Stimulated activated naive CD4-positive, alpha-beta T cell treated with Interleukin-2 at 50 U/mL for 16 hours (primary cell): Measurements from ENCODE around the gene RANGRF.
"Not testable (repeated sequence)": the region's sequence is repeated elsewhere in the genome, so short reads cannot be mapped to it uniquely, and the experiment has no call there.

ENCODE experiments used
- DNase-seq: peaks from one replicate; lab custom pipeline; 2025; lab: John Stamatoyannopoulos, UW

Gene RANGRF, protein sequence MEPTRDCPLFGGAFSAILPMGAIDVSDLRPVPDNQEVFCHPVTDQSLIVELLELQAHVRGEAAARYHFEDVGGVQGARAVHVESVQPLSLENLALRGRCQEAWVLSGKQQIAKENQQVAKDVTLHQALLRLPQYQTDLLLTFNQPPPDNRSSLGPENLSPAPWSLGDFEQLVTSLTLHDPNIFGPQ

DNA sequence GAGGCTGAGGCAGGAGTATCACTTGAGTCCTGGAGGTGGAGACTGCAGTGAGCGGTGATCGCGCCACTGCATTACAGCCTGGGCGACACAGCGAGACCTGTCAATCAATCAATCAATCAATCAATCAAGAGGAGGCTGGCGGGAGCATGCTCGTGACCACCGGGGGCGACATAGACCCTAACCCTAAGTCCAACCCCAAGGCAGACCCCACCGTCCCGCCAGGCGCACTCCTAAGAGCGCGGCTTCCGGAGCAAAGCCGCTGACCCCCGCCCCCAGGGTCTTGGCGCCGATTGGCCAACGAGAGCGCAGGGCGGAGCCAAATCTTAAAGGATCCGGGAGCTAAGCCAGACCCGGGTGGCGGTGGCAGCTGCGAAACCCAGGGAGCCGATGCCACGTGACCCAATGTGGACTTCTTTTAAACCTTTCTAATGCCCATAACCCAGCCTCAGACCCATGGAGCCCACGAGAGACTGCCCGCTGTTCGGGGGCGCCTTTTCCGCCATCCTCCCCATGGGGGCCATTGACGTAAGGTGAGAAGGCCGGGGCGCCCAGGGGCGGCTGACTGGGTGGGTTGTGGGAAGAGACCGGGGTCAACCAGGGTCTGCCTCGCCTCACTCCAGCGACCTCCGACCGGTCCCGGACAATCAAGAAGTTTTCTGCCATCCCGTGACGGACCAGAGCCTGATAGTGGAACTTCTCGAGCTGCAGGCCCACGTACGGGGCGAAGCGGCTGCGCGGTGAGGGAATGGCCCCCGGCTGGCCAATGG, at the start of gene RANGRF:
Gene RANGRF, plus strand, starts transcription at position 335 of the 767 bp plus-strand sequence. Its CDS starts 119 bp downstream, at position 454.
- peak; percentile 84 for DNase-seq

DNA sequence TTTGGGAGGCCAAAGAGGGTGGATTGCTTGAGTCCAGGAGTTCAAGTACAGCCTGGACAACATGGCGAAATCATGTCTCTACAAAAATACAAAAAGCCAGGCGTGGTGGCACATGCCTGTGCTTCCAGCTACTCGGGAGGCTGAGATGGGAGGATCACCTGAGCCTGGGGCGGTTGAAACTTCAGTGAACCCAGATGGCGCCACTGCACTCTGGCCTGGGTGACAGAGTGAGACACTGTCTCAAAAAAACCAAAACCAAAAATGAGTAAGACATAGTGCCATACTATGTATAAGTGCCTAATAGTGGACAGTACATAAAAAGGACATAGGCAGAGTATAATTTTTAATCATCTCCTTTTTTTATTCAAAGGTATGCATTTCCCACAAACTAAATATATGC, 44.6 kb upstream of the RANGRF start:
- no peak for DNase-seq

DNA sequence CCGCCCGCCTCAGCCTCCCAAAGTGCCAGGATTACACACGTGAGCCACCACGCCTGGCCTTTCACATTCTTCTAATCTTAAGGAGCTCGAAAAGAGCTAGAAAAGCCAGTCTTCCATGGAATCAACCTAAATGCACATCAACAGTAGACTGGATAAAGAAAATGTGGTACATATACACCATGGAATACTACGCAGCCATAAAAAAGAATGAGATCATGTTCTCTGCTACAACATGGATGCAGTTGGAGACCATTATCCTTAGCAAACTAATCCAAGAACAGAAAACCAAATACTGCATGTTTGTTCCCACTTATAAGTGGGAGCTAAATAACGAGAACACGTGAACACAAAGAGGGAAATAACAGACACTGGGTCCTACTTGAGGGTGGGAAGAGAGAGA, 43.7 kb upstream of the RANGRF start:
- no peak for DNase-seq

DNA sequence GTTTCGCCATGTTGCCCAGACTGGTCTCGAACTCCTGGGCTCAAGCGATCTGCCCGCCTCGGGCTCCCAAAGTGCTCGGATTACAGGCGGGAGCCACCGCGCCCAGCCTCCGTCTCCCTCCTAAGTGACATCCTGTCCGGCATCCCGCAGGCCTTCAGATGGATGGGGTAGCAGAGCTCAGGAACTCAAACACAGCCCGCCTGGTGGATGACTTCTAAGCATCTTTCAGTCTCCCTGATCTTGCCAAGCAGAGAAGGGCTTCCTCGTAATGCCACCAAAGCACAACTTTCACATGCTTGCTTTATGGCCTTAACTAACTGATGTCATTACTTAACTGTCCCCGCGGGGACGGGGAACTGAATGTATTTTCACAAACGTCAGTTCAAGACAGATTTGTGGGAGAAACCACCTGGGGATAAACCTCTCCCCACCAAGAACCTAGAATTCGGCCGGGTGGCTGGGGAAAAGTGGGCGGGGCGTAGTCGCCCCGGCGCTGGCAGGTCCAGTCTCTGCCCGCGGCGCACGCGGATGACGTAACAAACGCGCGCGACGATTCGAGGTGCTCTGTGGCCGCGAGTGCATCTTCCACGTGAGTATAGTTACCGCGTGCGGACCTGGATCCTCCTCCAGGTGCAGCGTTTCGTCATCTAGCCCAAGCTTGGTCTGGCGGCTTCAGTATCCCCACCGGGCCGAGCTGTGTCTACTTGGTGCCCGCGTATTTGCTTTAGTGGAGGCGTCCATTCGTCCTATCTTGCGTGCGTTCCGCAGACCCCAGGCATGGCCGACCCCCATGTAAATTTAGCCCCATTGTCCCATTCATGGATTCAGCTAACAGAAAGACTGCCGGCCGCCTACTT, 39.5 kb upstream of the RANGRF start, which contains the start of gene PFAS:
Gene PFAS, plus strand, starts transcription at position 539 of the 857 bp plus-strand sequence. CDS start 4,649 bp downstream, outside the sequence.
- peak; percentile 97 for DNase-seq

DNA sequence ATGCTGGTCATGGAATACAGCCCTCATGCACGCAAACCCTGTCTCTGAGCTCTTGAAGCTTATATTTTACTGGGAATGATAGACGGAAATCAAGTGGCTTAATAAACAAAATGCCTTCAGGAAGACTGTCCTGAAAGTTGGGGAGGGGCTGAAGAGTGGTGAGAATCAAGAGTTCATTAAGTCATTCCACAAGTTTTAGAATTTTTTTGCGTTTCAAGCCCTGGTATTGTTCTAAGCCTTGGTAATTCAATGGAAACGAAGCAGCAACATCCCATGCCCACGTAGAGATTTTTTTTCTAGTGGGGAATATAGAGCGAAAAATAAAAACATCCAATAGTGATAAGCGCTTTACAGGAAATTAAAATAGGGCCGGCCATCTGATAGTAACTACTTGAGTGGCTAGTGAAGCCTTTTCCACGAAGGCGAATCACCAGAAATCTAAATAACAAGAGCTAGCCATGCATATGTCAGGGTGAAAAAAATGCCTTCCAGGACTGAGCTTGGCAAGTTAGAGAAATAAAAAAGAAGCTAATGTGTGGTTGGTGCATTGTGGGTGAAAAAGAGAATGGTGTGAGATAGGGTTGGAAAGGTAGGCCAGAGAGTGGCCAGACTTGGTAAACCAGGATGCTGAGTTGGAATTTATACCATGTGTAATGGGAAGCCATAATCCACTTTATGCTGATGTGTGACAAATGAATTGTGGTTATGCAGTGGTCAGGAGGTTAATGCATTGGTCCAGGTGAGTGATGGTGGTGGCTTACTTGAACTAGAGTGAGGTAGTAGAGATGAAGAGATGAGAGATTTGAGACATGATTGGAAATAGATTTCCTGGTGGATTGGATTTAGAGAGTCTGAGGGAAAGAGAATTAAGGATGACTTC, 38.6 kb upstream of the RANGRF start:
- no peak for DNase-seq

DNA sequence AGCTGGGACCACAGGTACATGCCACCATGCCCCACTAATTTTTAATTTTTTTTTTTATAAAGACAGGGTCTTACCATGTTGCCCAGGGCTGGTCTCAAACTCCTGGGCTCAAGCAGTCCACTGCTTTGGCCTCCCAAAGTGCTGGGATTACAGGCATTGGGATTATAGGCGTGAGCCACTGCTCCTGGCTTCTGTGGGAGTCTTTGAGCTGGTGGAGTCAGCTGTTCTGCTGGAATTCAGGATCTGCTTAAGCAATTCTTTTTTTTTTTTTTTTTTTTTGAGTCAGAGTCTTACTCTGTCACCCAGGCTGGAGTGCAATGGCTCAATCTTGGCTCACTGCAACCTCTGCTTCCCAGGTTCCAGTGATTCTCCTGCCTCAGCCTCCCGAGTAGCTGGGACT, 37.1 kb upstream of the RANGRF start:
- DNase-seq: not testable (repeated sequence)

DNA sequence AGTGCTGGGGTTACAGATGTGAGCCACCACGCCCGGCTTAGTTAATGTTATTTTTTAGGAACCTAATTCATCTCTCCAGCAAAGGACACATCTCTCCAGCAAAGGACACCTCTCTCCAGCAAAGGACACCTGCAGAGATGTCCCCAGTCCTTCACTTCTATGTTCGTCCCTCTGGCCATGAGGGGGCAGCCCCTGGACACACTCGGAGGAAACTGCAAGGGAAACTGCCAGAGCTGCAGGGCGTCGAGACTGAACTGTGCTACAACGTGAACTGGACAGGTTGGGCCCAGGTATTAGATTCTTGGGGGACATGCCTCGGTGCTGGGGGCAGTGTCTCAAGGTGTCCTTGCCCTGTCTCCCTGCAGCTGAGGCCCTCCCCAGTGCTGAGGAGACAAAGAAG, 34.7 kb upstream of the RANGRF start:
- no peak for DNase-seq

DNA sequence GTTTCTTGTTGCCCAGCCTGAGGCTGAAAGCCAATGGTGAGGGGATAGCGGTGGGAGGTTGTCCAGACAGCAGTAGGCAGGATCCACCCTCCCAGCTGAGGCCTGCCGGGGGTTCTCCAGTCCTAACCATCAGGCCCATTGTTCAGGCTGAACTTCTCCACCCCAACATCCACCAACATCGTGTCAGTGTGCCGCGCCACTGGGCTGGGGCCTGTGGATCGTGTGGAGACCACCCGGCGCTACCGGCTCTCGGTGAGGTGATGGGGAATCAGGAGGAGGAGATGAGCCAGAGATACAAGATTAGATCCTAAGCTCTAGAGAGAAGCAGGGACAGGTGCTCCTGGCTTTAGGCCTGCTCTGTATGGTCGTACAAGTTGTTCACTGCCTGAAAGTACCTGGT, 33.6 kb upstream of the RANGRF start:
- DNase-seq: no peak

DNA sequence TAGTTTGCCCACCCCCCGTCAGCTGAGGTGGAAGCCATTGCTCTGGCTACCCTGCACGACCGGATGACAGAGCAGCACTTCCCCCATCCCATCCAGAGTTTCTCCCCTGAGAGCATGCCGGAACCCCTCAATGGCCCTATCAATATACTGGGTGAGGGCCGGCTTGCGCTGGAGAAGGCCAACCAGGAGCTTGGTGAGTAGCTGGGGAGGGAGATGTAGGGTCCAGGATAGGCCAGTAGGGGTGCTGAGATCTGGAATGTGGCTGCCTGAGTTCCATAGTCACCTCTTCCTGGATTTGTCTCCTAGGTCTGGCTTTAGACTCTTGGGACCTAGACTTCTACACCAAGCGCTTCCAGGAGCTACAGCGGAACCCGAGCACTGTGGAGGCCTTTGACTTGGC, 33.0 kb upstream of the RANGRF start:
- DNase-seq: no peak

DNA sequence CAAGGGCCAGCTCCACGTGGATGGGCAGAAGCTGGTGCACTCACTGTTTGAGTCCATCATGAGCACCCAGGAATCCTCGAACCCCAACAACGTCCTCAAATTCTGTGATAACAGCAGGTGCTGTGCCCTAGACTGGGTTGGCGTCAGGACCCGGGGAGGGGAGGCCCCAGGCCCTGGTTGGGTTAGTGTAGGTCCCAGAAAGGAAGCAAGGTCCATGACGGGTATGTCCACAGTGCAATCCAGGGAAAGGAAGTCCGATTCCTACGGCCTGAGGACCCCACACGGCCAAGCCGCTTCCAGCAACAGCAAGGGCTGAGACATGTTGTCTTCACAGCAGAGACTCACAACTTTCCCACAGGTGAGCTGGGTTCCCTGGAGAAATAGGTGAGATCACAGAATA, 32.2 kb upstream of the RANGRF start:
- DNase-seq: no peak

DNA sequence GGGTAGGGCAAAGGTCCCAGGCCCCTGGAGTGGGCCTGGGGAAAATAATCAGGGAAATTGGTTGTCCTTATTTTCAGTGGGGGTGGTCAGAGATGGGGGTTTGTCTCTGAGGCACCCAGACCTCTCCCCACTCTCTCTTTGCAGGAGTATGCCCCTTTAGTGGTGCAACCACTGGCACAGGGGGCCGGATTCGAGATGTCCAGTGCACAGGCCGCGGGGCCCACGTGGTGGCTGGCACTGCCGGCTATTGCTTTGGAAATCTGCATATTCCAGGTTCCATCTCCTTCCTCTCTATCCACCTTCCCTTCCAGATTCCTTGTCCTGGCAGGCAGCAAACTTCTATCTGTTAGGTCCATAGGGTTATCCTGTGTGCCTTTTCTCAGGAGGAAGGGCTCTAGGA, 31.8 kb upstream of the RANGRF start:
- DNase-seq: no peak

DNA sequence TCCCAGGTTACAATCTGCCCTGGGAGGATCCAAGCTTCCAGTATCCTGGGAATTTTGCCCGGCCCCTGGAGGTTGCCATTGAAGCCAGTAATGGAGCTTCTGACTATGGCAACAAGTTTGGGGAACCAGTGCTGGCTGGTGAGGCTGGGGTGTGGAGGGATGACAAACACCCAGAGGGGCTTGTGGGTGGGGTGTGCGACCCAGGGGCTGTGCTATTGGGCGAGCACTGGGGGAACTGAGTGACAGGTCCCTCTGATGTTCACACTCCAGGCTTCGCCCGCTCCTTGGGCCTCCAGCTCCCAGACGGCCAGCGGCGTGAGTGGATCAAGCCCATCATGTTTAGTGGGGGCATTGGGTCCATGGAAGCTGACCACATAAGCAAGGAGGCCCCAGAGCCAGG, 30.7 kb upstream of the RANGRF start:
- no peak for DNase-seq

DNA sequence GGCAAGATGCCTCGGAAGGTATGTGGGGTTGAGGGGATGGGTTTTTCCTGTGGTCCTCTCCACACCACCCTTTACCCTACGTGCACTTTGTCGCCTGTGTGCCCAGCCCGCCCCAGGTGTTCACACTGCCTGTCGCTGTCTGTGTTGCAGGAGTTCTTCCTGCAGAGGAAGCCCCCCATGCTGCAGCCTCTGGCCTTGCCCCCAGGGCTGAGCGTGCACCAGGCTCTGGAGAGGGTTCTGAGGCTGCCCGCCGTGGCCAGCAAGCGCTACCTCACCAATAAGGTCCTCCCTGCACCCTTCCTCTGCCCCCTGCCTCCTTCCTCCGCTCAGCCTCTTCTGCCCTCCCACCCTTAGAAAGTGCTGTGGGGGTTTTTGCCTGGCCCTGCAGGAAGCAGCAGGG, 24.1 kb upstream of the RANGRF start:
- no peak for DNase-seq

DNA sequence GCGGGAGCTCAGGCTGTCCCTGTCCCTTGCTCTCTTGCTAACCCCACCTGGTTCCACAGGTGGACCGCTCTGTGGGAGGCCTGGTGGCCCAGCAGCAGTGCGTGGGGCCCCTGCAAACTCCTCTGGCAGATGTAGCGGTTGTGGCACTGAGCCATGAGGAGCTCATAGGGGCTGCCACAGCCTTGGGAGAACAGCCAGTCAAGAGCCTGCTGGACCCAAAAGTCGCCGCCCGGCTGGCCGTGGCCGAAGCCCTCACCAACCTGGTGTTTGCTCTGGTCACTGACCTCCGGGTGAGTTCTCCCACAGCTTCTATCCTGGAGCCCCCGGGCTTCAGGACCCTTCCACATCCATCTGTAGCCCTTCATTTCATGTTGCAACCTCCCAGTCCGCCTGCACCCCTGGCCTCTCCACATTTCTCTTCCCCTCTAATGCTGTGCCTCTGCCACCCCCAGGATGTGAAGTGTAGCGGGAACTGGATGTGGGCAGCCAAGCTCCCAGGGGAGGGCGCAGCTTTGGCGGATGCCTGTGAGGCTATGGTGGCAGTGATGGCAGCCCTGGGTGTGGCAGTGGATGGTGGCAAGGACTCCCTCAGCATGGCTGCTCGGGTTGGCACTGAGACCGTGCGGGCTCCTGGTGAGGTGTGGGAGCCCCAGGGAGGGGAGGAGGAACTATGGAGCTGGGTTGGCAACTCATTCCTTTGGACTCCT, 23.5 kb upstream of the RANGRF start:
- no peak for DNase-seq

DNA sequence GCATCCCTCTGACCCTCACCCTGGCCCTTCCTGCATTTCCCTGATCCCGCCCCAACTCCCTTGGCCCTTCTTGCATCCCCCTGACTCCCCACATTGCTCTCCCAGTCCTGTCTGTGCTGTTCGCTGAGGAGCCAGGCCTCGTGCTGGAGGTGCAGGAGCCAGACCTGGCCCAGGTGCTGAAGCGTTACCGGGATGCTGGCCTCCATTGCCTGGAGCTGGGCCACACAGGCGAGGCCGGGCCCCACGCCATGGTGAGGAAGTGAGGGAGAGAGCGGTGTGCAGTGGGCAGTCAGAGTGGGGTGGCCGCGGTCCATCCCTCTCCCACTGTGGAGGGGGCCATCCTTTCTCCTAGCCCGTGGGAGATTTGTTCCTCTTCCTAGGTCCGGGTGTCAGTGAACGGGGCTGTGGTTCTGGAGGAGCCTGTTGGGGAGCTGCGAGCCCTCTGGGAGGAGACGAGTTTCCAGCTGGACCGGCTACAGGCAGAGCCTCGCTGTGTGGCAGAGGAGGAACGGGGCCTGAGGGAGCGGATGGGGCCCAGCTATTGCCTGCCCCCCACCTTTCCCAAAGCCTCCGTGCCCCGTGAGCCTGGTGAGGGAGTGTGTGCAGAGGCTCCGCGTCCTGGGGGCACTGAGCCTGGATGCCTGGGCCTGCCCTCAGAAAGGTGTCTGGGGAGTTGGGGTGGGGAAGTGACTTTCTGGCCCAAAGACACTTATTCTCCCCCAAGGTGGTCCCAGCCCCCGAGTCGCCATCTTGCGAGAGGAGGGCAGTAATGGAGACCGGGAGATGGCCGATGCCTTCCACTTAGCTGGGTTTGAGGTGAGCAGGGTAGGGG, 21.6 kb upstream of the RANGRF start:
- no peak for DNase-seq

DNA sequence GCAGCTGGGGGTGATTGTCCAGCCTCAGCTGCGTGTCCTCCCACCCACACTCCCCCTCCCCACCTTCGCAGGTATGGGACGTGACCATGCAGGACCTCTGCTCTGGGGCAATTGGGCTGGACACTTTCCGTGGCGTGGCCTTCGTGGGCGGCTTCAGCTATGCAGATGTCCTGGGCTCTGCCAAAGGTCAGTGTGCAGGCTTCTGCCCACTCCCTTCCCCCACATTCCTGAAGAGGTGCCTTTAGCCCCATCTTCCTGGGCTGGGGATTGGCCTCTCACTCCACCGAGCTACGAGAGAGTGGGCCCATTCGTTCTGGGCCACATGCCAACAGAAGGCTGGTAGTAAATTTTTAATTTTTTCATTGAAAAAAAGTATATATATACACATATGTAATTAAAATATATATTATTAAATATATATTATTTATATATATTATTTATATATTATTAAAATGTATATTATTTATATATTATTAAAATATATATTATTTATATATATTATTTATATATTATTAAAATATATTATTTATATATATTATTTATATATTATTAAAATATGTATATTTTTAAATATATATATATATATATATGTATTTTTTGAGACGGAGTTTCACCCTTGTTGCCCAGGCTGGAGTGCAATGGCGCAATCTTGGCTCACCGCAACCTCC, 20.9 kb upstream of the RANGRF start:
- no peak for DNase-seq

DNA sequence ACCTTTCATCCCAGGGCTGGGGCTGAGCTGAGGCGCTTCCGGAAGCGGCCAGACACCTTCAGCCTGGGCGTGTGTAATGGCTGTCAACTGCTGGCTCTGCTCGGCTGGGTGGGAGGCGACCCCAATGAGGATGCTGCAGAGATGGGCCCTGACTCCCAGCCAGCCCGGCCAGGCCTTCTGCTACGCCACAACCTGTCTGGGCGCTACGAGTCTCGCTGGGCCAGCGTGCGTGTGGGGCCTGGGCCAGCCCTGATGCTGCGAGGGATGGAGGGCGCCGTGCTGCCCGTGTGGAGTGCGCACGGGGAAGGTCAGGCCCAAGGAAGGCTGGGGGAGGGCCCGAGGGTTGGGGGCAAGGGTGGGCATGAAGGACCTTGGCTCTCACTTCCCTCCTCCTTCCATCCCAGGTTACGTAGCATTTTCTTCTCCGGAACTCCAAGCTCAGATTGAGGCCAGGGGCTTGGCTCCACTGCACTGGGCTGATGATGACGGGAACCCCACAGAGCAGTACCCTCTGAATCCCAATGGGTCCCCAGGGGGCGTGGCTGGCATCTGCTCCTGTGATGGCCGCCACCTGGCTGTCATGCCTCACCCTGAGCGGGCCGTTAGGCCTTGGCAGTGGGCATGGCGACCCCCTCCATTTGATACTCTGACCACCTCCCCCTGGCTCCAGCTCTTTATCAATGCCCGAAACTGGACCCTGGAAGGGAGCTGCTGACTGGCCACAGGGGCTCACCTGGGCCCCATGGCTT, 19.7 kb upstream of the RANGRF start:
- no peak for DNase-seq

DNA sequence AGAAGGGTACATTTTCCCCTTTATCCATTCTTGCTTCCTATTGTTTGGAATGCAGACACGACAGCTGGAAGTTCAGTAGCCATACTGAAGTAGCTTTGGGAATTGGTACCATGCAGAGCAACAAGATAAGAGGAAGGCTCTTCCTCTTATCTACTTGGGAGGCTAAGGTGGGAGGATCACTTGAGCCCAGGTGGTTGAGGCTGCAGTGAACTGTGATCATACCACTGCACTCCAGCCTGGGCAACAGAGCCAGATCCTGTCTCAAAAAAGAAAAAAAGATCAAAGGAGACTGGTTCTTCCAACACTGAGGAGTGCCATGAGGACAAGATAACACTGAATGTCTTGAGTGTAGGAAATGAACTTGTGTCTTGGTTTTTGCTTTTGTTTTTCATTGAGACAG, 16.0 kb upstream of the RANGRF start:
- no peak for DNase-seq

DNA sequence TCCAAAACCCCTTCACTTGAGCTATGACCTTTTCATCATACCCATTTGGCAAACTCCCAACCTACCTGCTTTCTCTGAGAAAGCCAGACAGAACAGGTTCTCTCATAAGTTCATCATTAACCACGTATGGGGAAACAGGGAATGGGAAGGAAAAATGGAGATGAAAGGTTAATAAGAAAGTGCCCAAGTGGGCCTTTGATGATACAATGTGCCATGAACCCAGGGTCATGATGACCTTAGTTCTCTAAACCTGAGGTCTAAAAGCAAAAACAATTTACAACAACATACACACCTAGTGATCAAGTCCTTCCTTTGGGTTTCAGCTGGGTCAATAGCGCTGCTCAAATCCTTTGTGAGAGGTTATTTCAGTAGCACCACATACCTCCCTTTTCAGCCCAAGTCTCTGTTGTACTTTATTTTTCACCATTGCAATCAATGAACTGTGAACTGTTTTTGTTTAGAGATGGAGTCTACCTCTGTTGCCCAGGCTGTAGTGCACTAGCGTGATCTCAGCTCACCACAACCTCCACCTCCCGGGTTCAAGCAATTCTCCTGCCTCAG, 14.5 kb upstream of the RANGRF start:
- no peak for DNase-seq
